Endothelial cell (in vitro differentiated cells): ENCODE data around the gene PPP1R14C. TPM values are rescaled to one million over a fixed set of nuclear protein-coding genes. Genes with fewer than 3 reads are reported as not detected.
"Not testable (repeated sequence)": the region's sequence is repeated elsewhere in the genome, so short reads cannot be mapped to it uniquely, and the experiment has no call there.

Experiments used
- DNase-seq: peaks from one replicate; pipeline ENCODE4 v3.0.0; 2021; ENCODE audit warnings: low spot score
- H3K27ac Mint-ChIP-seq: one replicate; pipeline ENCODE4 v1.8.0; 2021; ENCODE audit warnings: mixed read lengths, inconsistent platforms; ENCODE audit not compliant: unreplicated experiment
- H3K27me3 Mint-ChIP-seq: one replicate; pipeline ENCODE4 v1.8.0; 2021; ENCODE audit warnings: mild to moderate bottlenecking, moderate library complexity, mixed read lengths, inconsistent platforms; ENCODE audit not compliant: unreplicated experiment
- H3K36me3 Mint-ChIP-seq: one replicate; pipeline ENCODE4 v1.8.0; 2021; ENCODE audit warnings: mild to moderate bottlenecking, low read depth, mixed read lengths, inconsistent platforms; ENCODE audit not compliant: unreplicated experiment
- H3K4me1 Mint-ChIP-seq: one replicate; pipeline ENCODE4 v1.8.0; 2021; ENCODE audit warnings: mild to moderate bottlenecking, mixed read lengths, inconsistent platforms; ENCODE audit not compliant: unreplicated experiment
- H3K4me3 Mint-ChIP-seq: one replicate; pipeline ENCODE4 v1.8.0; 2021; ENCODE audit warnings: mild to moderate bottlenecking, mixed read lengths, inconsistent platforms; ENCODE audit not compliant: unreplicated experiment
- H3K9me3 Mint-ChIP-seq: one replicate; pipeline ENCODE4 v1.8.0; 2021; ENCODE audit warnings: mixed read lengths, inconsistent platforms; ENCODE audit not compliant: unreplicated experiment
- total RNA-seq: library from RNA; stranded (reverse); fragmentation: NEBNext Ultra II Directional; extraction: Animal tissue kit (Norgen Biotek cat#: 25700); gene quantifications from one replicate; pipeline ENCODE4 v1.2.1, GENCODE V29; 2021; ENCODE audit not compliant: unreplicated experiment
- TF ChIP-seq, protein P1 (sequence below): fragments of 200-600 bp; sonication (generic); IDR thresholded peaks from one replicate; pipeline ENCODE4 v1.5.0; 2021; ENCODE audit warnings: antibody characterized with exemption; ENCODE audit not compliant: unreplicated experiment

Gene PPP1R14C
- total RNA-seq, 1 donor from 2014 or later, result 2.5 TPM

DNA sequence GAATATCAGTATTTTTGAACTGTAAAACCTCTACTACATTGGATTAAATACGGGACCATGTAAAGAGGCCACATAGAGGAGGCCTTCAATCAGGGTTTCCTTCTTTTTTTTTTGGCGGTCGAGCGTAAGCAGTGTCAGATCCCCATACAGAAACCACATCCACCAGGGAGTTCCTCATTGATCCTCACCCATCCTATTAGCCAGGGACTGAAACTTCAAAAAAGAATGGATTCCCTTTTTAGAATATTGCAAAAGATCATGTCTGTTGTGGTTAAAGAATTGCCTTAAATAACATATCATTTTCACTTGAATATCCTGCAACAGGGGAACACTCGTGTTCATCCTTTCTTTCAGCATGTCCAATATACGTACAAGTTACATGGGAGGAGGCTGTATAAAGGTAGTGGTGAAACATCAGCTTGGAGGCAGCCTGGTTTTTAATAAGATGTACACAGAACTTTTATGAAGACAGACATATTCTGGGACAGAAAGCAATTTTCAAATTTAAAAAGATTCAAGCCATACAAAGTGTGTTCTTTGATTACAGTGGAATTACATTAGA, 96.1 kb downstream of the PPP1R14C start:
- H3K36me3 Mint-ChIP-seq, result peaks cover 4% of the 10 kb centered on the region
- no peak for DNase-seq

DNA sequence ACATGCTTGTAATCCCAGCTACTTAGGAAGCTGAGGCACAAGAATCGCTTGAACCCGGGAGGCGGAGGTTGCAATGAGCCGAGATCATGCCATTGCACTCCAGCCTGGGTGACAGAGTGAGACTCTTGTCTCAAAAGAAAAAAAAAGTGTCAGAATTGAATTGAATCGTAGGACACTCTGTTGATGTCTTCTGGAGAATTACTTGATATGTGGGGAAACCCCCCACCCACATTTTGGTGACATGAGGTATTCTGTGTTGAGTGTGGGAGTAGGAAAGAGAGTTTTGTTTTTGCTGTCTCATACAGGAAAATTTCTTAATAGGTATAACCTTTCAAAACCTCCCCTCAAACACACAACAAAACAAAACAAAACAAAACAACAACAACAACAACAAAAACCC, 98.9 kb downstream of the PPP1R14C start:
- H3K4me1 Mint-ChIP-seq, H3K36me3 Mint-ChIP-seq, DNase-seq, H3K9me3 Mint-ChIP-seq, H3K27me3 Mint-ChIP-seq, H3K4me3 Mint-ChIP-seq, H3K27ac Mint-ChIP-seq: not testable (repeated sequence)

More for the DNA sequence above, 96.1 kb downstream of the PPP1R14C start:
- TF ChIP-seq, protein P1, sequence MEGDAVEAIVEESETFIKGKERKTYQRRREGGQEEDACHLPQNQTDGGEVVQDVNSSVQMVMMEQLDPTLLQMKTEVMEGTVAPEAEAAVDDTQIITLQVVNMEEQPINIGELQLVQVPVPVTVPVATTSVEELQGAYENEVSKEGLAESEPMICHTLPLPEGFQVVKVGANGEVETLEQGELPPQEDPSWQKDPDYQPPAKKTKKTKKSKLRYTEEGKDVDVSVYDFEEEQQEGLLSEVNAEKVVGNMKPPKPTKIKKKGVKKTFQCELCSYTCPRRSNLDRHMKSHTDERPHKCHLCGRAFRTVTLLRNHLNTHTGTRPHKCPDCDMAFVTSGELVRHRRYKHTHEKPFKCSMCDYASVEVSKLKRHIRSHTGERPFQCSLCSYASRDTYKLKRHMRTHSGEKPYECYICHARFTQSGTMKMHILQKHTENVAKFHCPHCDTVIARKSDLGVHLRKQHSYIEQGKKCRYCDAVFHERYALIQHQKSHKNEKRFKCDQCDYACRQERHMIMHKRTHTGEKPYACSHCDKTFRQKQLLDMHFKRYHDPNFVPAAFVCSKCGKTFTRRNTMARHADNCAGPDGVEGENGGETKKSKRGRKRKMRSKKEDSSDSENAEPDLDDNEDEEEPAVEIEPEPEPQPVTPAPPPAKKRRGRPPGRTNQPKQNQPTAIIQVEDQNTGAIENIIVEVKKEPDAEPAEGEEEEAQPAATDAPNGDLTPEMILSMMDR, result no peak
- H3K9me3 Mint-ChIP-seq, result no peaks in the 10 kb centered on the region
- H3K4me3 Mint-ChIP-seq, result no peak overlapping the region
- no peaks in the 10 kb centered on the region for H3K27me3 Mint-ChIP-seq
- no peak overlapping the region for H3K27ac Mint-ChIP-seq
- H3K4me1 Mint-ChIP-seq, result no peaks in the 10 kb centered on the region

DNA sequence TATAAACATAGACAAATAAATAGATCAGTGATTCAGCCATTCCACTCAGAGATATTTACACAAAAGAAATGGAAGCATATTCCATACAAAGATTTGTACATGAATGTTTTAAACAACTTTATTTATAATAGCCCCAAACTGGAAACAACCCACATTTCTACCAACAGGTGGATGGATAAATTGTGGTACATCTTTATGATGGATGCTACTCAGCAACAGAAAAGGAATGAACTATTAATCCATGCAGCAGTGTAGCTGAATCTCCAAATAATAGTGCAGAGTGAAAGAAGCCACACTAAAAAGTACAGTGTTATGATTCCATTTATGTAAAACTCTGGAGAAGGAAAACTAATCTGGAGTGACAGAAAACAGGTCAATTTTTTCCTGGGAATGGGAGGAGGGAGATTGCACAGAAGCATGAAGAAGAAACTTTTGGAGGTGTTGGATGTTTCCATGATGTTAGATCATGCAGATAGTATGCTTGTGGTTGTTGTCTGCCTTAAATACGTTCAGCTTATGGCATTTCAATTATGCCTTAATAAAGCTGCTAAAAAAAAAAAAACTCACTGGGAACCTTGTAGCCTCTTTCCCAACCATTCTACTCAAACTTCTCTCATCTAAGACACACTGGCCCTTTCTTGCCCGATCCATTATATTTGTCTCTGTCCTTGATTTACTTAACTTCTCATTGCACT, 100.9 kb downstream of the PPP1R14C start:
- Mint-ChIP-seq H3K27ac (no peak overlapping the region), H3K4me1 (no peaks in the 10 kb centered on the region), H3K27me3 (no peaks in the 10 kb centered on the region), H3K4me3 (no peak overlapping the region), H3K9me3 (no peaks in the 10 kb centered on the region), H3K36me3 (no peaks in the 10 kb centered on the region)
- no peak for DNase-seq
- TF ChIP-seq, protein P1, result no peak

DNA sequence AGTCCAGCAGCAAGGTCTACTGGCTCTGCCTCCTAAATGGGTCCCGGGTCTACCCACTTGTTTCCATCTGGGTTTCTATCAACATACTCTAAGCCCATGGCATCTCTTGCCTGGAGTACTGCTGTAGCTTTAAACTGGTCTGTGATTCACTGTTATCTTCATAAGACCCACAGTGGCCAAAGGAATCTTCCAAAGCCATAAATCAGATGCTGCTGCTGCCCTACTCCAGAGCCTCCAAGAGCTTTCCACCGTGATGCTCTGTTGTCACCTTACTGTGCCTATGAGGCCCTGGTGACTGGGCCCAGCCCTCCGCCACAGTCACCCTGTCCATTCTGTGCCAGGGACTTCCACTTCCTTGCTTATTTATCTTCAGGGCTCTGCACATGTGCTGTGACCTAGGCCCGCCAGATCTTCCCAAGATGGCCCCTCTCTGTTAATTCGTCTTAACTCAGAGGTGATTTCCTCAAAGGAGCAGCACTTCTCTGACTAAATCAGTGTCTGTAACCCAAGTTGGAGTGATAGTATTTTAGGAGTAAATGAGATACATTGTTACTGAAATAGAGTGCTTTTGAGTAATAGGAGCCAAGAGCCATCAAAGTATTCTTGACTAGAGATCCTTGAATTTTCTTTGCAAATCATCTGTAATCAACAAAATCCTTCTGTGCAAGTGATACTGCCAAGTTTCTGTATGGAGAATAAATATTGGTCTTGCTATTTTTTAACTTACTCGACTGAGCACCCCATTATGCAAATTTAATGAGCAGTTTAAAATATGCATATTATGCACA, 102.5 kb downstream of the PPP1R14C start:
- DNase-seq, result no peak
- Mint-ChIP-seq H3K4me1 (no peaks in the 10 kb centered on the region), H3K27ac (no peak overlapping the region), H3K27me3 (no peaks in the 10 kb centered on the region), H3K9me3 (no peaks in the 10 kb centered on the region), H3K36me3 (no peaks in the 10 kb centered on the region), H3K4me3 (no peak overlapping the region)
- TF ChIP-seq, protein P1, result no peak

DNA sequence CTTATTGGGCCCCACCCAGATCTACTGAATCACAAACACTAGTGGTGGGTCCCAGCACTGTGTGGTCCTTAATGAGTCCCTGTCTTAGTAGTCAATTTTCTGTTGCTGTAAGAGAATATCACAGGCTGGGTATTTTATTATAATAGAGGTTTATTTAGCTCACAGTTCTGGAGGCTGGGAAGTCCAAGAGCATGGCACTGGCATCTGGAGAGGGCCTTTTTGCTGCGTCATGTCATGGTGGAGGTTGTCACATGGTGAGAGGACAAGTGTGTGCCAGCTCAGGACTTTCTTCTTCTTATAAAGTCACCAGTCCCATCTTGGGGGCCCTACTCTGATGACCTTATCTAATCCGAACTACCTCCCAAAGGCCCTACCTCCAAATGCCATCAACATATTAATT, 105.0 kb downstream of the PPP1R14C start:
- no peak for DNase-seq
- no peaks in the 10 kb centered on the region for H3K36me3 Mint-ChIP-seq
- no peak overlapping the region for H3K4me3 Mint-ChIP-seq
- no peaks in the 10 kb centered on the region for H3K27me3 Mint-ChIP-seq
- TF ChIP-seq, protein P1, result no peak
- H3K27ac Mint-ChIP-seq, result no peak overlapping the region
- no peaks in the 10 kb centered on the region for H3K9me3 Mint-ChIP-seq
- peaks cover 4% of the 10 kb centered on the region for H3K4me1 Mint-ChIP-seq
